Prostate gland (tissue), 2 donors: Measurements from ENCODE around the gene RUBCN.

Source experiments
- CTCF ChIP-seq, 4 experiments: fragments of 200-600 bp in 2 of 4; fragments of 450-650 bp in 2 of 4; sonication (generic) in 2 of 4; IDR thresholded peaks; 1 replicate in 3 of 4; 2 replicates in 1 of 4; pipeline ENCODE4 v1.5.1; 2016 to 2019; ENCODE audit warnings: antibody characterized with exemption in 4 of 4, mild to moderate bottlenecking in 2 of 4, moderate library complexity in 2 of 4
- POLR2A ChIP-seq: fragments of 450-650 bp; IDR thresholded peaks from one replicate; pipeline ENCODE4 v1.6.1; 2016; ENCODE audit warnings: antibody characterized with exemption, mild to moderate bottlenecking
- POLR2AphosphoS5 ChIP-seq: sonication (generic); formaldehyde crosslinking; IDR thresholded peaks from one replicate; pipeline ENCODE4 v1.6.1; 2017; ENCODE audit warnings: antibody characterized with exemption

DNA sequence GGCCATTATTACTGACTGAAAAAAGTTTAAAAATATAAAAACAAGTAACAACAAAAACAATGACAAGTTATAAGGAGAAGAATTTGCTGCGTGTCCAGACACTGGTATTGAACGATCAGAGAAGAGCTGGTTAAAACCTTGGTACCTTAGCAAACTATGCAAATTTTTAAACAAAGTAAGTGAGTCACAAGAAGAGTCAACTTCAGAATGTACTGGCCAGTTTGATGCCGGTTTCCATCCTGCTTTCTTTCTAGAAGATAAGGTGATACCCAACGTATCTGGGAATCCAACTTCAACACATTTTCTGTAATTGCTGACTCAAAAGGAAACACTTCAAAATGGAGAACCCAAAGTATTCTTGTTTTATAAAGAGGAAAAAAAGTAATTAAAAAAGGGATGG, 49.8 kb downstream of the RUBCN start:
- TF ChIP-seq CTCF (IDR thresholded peaks at IDR 0.05) (no peak), POLR2AphosphoS5 (no peak), POLR2A (no peak)
